Mesothelial cell of epicardium (in vitro differentiated cells): ENCODE results near the gene C16orf92. TPM values are rescaled to one million over a fixed set of nuclear protein-coding genes. Genes with fewer than 3 reads are reported as not detected.

Experiments
- DNase-seq, 2 experiments: peaks; one replicate each; pipeline ENCODE4 v3.0.0; 2021; ENCODE audit warnings: low spot score in 2 of 2; ENCODE audit not compliant: unreplicated experiment in 2 of 2
- H3K27ac Mint-ChIP-seq: 2 replicates; pipeline ENCODE4 v1.8.0; 2021; ENCODE audit warnings: mixed read lengths
- H3K27me3 Mint-ChIP-seq: 2 replicates; pipeline ENCODE4 v1.8.0; 2021; ENCODE audit warnings: low read depth, mixed read lengths
- H3K36me3 Mint-ChIP-seq: 2 replicates; pipeline ENCODE4 v1.8.0; 2021; ENCODE audit warnings: mixed read lengths
- H3K4me1 Mint-ChIP-seq: 2 replicates; pipeline ENCODE4 v1.8.0; 2021; ENCODE audit warnings: mixed read lengths
- H3K4me3 Mint-ChIP-seq: 2 replicates; pipeline ENCODE4 v1.8.0; 2021; ENCODE audit warnings: mild to moderate bottlenecking, moderate library complexity, mixed read lengths
- H3K9me3 Mint-ChIP-seq: 2 replicates; pipeline ENCODE4 v1.8.0; 2021; ENCODE audit warnings: mixed read lengths
- CTCF ChIP-seq: fragments of 200-600 bp; sonication (generic); IDR thresholded peaks from one replicate; pipeline ENCODE4 v1.5.0; 2021; ENCODE audit warnings: antibody characterized with exemption; ENCODE audit not compliant: unreplicated experiment
- total RNA-seq: library from RNA; stranded (reverse); gene quantifications from 3 replicates; pipeline ENCODE4 v1.2.1, GENCODE V29; 2021

Gene C16orf92
- total RNA-seq, 1 donor from 2014 or later, result not detected

DNA sequence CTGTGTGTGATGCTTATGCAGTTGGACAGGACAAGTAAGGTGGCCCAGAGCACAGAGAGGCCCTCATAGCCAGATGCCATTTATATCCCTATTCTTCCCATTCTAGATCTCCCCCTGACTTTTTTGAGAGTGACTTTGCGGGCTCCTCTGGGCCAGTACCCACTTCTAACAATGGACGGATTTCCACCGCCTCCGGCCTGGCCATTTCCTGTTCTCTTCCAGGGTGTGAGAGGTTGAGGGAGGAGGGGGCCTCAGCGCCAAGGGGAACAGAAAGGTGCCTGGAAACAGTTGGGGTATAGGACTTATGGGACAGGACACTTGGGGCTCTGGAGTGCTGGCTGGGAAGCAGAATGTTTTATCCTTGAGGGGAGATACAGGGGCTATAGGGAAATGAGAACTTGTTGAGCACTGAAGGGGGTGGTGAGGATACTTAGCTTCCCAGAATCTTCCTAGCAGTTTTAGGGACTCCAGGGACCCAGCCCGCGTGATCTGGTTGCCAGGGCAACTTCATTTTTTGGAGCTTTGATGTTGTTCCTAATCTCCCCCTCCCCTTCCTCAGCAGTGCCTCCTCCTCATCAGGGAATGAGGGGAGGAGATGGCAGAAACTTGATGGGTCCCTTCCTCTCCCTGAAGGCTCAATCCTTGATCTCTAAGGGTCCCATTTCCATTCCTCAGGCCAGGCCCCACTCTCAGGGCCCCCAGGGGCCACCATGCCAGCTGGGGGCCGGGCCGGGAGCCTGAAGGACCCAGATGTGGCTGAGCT lies 45.8 kb upstream of the C16orf92 start:
- Mint-ChIP-seq H3K27ac (peak overlapping the region; percentile 61), H3K27me3 (no peaks in the 10 kb centered on the region), H3K36me3 (peaks cover 33% of the 10 kb centered on the region), H3K4me1 (peaks cover 29% of the 10 kb centered on the region), H3K4me3 (no peak overlapping the region), H3K9me3 (peaks cover 4% of the 10 kb centered on the region)
- DNase-seq, result no peak
- no peak for TF ChIP-seq CTCF

- peaks cover 34% of the 10 kb centered on the region for H3K36me3 Mint-ChIP-seq
Measured at GRCh38 chr16:29978081-29978480, 44.9 kb upstream of the C16orf92 start.

DNA sequence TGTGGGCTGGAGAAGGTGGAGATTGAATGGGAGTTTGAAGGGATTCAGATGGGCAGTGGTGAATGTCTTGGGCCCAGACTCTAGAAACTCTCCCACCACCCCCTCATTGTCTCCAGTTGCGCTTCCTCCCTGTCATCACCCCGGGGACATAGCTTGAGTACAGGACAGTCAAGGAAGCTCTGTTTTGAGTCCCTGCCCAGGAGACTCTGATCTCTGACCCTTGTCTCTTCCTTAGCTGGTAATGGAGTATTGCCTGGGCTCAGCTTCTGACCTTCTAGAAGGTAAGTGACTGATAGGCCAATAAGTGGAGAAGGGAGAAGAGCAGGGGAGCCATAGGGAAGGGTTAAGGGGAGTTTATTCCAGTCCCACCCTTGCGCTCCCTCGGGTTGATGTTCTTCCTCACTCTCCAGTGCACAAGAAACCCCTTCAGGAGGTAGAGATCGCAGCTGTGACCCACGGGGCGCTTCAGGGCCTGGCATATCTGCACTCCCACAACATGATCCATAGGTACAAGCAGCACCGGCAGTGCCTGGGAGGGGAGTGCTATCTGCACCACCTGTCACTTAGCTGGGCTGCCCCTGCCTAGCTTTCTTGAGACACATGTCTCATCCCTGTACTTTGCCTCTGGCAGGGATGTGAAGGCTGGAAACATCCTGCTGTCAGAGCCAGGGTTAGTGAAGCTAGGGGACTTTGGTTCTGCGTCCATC lies 44.3 kb upstream of the C16orf92 start:
- H3K27ac Mint-ChIP-seq, result no peak overlapping the region

More at GRCh38 chr16:29978081-29978480, 44.9 kb upstream of the C16orf92 start:
- Mint-ChIP-seq H3K4me3 (no peak overlapping the region), H3K4me1 (peaks cover 29% of the 10 kb centered on the region), H3K27me3 (no peaks in the 10 kb centered on the region), H3K27ac (no peak overlapping the region), H3K9me3 (peaks cover 3% of the 10 kb centered on the region)
- no peak for DNase-seq
- TF ChIP-seq CTCF, result no peak

DNA sequence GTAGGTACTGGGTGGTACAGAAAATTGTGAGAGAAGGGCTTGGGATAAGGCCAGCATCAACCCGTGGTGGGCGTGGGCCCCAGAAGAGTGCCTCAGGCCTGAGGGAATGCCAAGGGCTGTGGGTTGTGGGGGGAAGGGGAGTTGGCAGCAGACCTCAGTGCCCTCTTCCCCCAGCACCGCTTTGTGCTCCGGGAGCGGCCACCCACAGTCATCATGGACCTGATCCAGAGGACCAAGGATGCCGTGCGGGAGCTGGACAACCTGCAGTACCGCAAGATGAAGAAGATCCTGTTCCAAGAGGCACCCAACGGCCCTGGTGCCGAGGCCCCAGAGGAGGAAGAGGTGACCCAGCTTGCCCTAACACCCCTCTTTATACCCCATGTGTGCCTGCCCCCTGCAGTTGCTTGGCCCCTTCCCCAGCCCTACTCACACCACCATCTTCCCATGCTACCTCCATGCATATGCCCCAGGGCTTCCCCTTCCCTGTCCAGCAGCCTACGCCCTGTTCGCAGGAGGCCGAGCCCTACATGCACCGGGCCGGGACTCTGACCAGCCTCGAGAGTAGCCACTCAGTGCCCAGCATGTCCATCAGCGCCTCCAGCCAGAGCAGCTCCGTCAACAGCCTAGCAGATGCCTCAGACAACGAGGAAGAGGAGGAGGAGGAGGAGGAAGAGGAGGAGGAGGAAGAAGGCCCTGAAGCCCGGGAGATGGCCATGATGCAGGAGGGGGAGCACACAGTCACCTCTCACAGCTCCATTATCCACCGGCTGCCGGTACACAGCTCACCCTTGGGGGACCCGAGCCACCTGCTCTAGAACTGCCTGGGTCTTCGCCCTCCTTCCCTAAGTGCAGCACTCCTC lies 40.2 kb upstream of the C16orf92 start:
- Mint-ChIP-seq H3K27me3 (no peaks in the 10 kb centered on the region), H3K4me1 (no peaks in the 10 kb centered on the region), H3K27ac (no peak overlapping the region), H3K9me3 (no peaks in the 10 kb centered on the region), H3K36me3 (peaks cover 51% of the 10 kb centered on the region), H3K4me3 (no peak overlapping the region)
- no peak for TF ChIP-seq CTCF
- no peak for DNase-seq

More for the DNA sequence above, 44.3 kb upstream of the C16orf92 start:
- Mint-ChIP-seq H3K27me3 (no peaks in the 10 kb centered on the region), H3K36me3 (peaks cover 33% of the 10 kb centered on the region), H3K4me1 (peaks cover 29% of the 10 kb centered on the region), H3K9me3 (no peaks in the 10 kb centered on the region), H3K4me3 (no peak overlapping the region)
- no peak for DNase-seq
- no peak for TF ChIP-seq CTCF

DNA sequence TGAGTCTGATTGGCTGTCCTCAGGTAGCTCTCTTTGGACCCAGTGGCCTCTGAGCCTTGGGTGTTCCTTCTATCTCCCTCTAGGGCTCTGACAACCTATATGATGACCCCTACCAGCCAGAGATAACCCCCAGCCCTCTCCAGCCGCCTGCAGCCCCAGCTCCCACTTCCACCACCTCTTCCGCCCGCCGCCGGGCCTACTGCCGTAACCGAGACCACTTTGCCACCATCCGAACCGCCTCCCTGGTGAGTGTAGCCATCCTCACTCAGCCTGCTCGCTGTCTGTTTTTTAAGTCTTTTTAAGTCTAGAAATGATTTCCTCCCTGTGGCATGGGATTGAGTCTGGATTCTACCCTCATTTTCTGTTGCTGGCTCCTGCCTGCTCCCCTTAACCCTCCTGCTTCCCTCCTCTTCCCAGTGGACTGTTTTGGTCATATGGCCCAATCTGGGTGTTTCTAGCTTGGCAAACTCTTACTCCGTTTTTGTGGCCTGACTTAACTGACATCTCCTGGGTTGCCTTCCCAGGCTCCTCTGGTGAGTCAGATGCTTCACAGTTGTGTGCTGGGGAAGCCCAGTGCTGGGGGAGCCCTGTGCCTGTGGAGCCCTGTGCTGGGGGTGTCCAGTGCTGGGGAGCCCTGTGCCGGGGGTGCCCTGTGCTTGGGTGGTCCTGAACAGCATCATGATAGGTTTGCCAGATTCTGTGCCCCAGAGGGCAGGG lies 39.4 kb upstream of the C16orf92 start:
- Mint-ChIP-seq H3K27ac (no peak overlapping the region), H3K4me1 (no peaks in the 10 kb centered on the region), H3K4me3 (no peak overlapping the region), H3K27me3 (no peaks in the 10 kb centered on the region), H3K9me3 (no peaks in the 10 kb centered on the region), H3K36me3 (peaks cover 55% of the 10 kb centered on the region)
- no peak for TF ChIP-seq CTCF
- no peak for DNase-seq
